GM23338 (cell line): Measurements from ENCODE around the gene LRRC4B. TPM values are rescaled to one million over a fixed set of nuclear protein-coding genes. Genes with fewer than 3 reads are reported as not detected.
A peak's percentile ranks its signal among the peaks of the same experiment; 100 is the strongest.

Experiments
- ATAC-seq: fragments of 200-7000 bp; cut with Tn5 transposase; 3 replicates; pipeline ENCODE4 v1.9.1; 2020
- DNase-seq: peaks from one replicate; pipeline ENCODE4 v3.0.0-alpha.2; 2015; ENCODE audit warnings: low spot score
- H2AFZ ChIP-seq: fragments of 200-600 bp; sonication (generic); 2 replicates; pipeline ENCODE4 v1.8.0; 2016; ENCODE audit warnings: antibody characterized with exemption, mild to moderate bottlenecking, moderate library complexity
- H3F3A ChIP-seq: fragments of 200-600 bp; sonication (generic); replicated peaks from 2 replicates; pipeline ENCODE4 v1.8.0; 2017; ENCODE audit warnings: antibody characterized with exemption, mixed run types, low read depth
- H3K27ac ChIP-seq: fragments of 200-600 bp; sonication (generic); 2 replicates; pipeline ENCODE4 v1.6.1; 2016; ENCODE audit warnings: low read depth
- H3K27me3 ChIP-seq: fragments of 200-600 bp; sonication (generic); 2 replicates; pipeline ENCODE4 v1.8.0; 2016; ENCODE audit warnings: mild to moderate bottlenecking, mixed run types, moderate library complexity; ENCODE audit not compliant: insufficient read depth
- H3K36me3 ChIP-seq: fragments of 200-600 bp; sonication (generic); 2 replicates; pipeline ENCODE4 v1.8.0; 2016; ENCODE audit warnings: mild to moderate bottlenecking; ENCODE audit not compliant: insufficient read depth
- H3K4me1 ChIP-seq: fragments of 200-600 bp; sonication (generic); 2 replicates; pipeline ENCODE4 v1.8.0; 2016; ENCODE audit warnings: mild to moderate bottlenecking, moderate library complexity; ENCODE audit not compliant: insufficient read depth
- H3K4me2 ChIP-seq: fragments of 200-600 bp; sonication (generic); 2 replicates; pipeline ENCODE4 v1.7.1; 2017; ENCODE audit warnings: mixed run types
- H3K4me3 ChIP-seq: fragments of 200-600 bp; sonication (generic); 2 replicates; pipeline ENCODE4 v1.6.1; 2016; ENCODE audit warnings: mixed run types
- H3K79me2 ChIP-seq: fragments of 200-600 bp; sonication (generic); replicated peaks from 2 replicates; pipeline ENCODE4 v1.8.0; 2017; ENCODE audit warnings: mild to moderate bottlenecking; ENCODE audit not compliant: insufficient read depth
- H3K9me2 ChIP-seq: fragments of 200-600 bp; sonication (generic); 2 replicates; pipeline ENCODE4 v1.8.0; 2017; ENCODE audit not compliant: insufficient read depth
- H4K20me1 ChIP-seq: fragments of 200-600 bp; sonication (generic); replicated peaks from 2 replicates; pipeline ENCODE4 v1.8.0; 2017; ENCODE audit warnings: mild to moderate bottlenecking; ENCODE audit not compliant: insufficient read depth
- H3K27ac Mint-ChIP-seq: 2 replicates; pipeline ENCODE4 v1.8.0; 2020; ENCODE audit warnings: inconsistent platforms, mild to moderate bottlenecking, moderate library complexity, mixed read lengths
- H3K27me3 Mint-ChIP-seq: 3 replicates; pipeline ENCODE4 v1.8.0; 2022; ENCODE audit warnings: low read depth, mild to moderate bottlenecking, moderate library complexity, mixed read lengths, inconsistent platforms; ENCODE audit not compliant: insufficient read depth, poor library complexity
- H3K36me3 Mint-ChIP-seq: 3 replicates; pipeline ENCODE4 v1.8.0; 2021; ENCODE audit warnings: low read depth, mild to moderate bottlenecking, inconsistent platforms, moderate library complexity, mixed read lengths
- H3K4me1 Mint-ChIP-seq: 3 replicates; pipeline ENCODE4 v1.8.0; 2020; ENCODE audit warnings: mild to moderate bottlenecking, inconsistent platforms, mixed read lengths
- H3K4me3 Mint-ChIP-seq: 3 replicates; pipeline ENCODE4 v1.8.0; 2021; ENCODE audit warnings: moderate library complexity, mild to moderate bottlenecking, inconsistent platforms, mixed read lengths
- H3K9me3 Mint-ChIP-seq: 3 replicates; pipeline ENCODE4 v1.8.0; 2020; ENCODE audit warnings: moderate library complexity, mild to moderate bottlenecking, inconsistent platforms, mixed read lengths
- CREB1 ChIP-seq: fragments of 250-450 bp; sonication (Bioruptor Pico); IDR thresholded peaks from 2 replicates; pipeline ENCODE4 v1.5.0; 2020; ENCODE audit warnings: low read depth, mild to moderate bottlenecking, moderate library complexity
- EZH2 ChIP-seq: fragments of 200-600 bp; sonication (generic); IDR thresholded peaks from one replicate; pipeline ENCODE4 v1.8.0; 2017; ENCODE audit warnings: antibody characterized with exemption, mild to moderate bottlenecking, low read depth; ENCODE audit not compliant: unreplicated experiment
- EZH2phosphoT487 ChIP-seq: fragments of 200-600 bp; sonication (generic); IDR thresholded peaks from one replicate; pipeline ENCODE4 v1.8.1; 2018; ENCODE audit warnings: antibody characterized with exemption; ENCODE audit not compliant: unreplicated experiment
- JUNB ChIP-seq: IDR thresholded peaks from one replicate; pipeline ENCODE4 v1.6.1; 2016; ENCODE audit warnings: antibody characterized with exemption; ENCODE audit not compliant: unreplicated experiment
- STAT1 ChIP-seq: IDR thresholded peaks from one replicate; pipeline ENCODE4 v1.6.1; 2016; ENCODE audit warnings: antibody characterized with exemption; ENCODE audit not compliant: unreplicated experiment
- ZNF331 ChIP-seq: fragments of 250-450 bp; sonication (Bioruptor Pico); IDR thresholded peaks from 2 replicates; pipeline ENCODE4 v1.5.0; 2020; ENCODE audit warnings: low read depth, mild to moderate bottlenecking, moderate library complexity
- polyA plus RNA-seq: library from polyadenylated mRNA; unstranded; fragments of >200 nt; fragmentation: Nextera tagmentation; extraction: Ambion mirVana; gene quantifications from 2 replicates; pipeline ENCODE4 v1.2.1, GENCODE V29; 2016
- total RNA-seq: library from RNA; depleted of rRNA; stranded (reverse); fragments of >200 nt; shearing (Covaris generic); gene quantifications from 2 replicates; pipeline ENCODE4 v1.2.3, GENCODE V29; 2014
- TF ChIP-seq, protein P1 (sequence below), 2 experiments: fragments of 200-600 bp in 1 of 2; sonication (generic) in 1 of 2; conservative IDR thresholded peaks; 2 replicates each; pipeline versions ENCODE4 v1.5.1 to v1.6.1; 2016 to 2017; ENCODE audit warnings: antibody characterized with exemption in 2 of 2, low read depth in 2 of 2, mild to moderate bottlenecking in 2 of 2, moderate library complexity in 1 of 2

LRRC4B gene
- total and polyA plus RNA-seq, 2 experiments from 2014 or later: 2.0 to 13.2 TPM

DNA sequence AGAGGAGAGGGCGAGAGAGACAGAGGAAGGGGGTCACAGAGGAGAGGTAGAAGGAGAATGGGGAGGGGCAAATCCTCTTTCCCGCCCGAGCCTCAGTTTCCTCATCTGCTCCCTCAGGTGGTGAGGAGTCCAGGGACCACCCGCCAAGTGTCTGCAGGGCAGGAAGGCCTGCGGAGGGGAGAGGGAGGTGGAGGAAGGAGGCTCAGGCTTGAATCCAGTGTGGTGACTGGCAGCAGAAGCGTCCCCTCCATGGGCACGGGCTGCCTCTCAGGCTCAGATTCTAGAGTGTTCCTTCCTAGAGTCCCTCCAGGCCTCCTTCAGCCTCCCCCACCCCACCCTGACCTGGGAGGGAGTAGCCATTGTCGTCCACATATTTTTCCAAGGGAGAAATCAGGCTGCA is 75.1 kb downstream of the LRRC4B start (continued):
- TF ChIP-seq ZNF331 (CRISPR knock-in tag) (no peak), JUNB (no peak), CREB1 (no peak), EZH2 (no peak)
- TF ChIP-seq, protein P1, sequence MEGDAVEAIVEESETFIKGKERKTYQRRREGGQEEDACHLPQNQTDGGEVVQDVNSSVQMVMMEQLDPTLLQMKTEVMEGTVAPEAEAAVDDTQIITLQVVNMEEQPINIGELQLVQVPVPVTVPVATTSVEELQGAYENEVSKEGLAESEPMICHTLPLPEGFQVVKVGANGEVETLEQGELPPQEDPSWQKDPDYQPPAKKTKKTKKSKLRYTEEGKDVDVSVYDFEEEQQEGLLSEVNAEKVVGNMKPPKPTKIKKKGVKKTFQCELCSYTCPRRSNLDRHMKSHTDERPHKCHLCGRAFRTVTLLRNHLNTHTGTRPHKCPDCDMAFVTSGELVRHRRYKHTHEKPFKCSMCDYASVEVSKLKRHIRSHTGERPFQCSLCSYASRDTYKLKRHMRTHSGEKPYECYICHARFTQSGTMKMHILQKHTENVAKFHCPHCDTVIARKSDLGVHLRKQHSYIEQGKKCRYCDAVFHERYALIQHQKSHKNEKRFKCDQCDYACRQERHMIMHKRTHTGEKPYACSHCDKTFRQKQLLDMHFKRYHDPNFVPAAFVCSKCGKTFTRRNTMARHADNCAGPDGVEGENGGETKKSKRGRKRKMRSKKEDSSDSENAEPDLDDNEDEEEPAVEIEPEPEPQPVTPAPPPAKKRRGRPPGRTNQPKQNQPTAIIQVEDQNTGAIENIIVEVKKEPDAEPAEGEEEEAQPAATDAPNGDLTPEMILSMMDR (conservative IDR thresholded peaks at IDR 0.05; ENCODE audit: low read depth in 2 of 2): no peak

DNA sequence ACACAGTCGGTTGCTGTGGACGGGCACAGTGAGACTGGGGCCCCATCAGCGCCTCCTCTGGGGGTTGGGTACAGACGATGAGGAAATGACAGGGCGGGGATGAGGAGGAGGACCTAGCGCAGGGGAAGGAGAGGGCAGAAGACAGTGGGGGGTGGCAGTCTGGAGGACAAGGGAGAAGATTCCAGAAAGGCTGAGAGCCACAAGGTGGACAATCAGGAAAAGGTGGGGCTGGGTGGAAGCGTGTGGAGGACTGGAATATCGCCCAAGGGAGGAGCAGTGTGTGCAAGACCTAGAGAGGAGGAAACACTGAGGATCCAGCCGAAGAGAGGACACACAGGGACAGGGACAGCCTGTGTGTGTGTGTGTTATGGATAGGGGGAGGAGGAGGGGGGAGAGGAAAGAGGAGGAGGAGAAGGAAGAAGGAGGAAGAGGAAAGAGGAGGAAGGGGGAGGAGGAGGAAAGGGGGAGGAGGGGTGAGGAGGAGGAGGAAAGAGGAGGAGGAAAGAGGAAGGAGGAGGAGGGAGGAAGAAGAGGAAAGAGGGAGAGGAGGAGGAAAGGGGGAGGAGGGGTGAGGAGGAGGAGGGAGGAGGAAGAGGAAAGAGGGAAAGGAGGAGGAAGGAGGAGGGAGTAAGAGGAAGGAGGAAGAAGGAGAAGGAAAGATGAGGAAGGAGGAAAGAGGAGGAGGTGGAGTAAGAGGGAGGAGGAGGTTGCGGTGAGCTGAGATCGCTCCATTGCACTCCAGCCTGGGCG is 75.8 kb downstream of the LRRC4B start:
- peaks cover 53% of the 10 kb centered on the region for H3K36me3 Mint-ChIP-seq
- Histone ChIP-seq H4K20me1 (no peaks in the 10 kb centered on the region), H3F3A (0 out of 2 replicates have a peak, but pooled peaks cover 4% of the 10 kb centered on the region), H3K27ac (no peak overlapping the region), H3K36me3 (no peaks in the 10 kb centered on the region), H3K79me2 (no peaks in the 10 kb centered on the region), H3K4me1 (peaks cover 19% of the 10 kb centered on the region; the same call in 1 of the 2 replicates), H3K4me2 (0 out of 2 replicates have a peak overlapping the region, but pooled peaks have one; percentile 32), H3K9me2 (no peaks in the 10 kb centered on the region), H2AFZ (no peak overlapping the region), H3K27me3 (peaks cover 97% of the 10 kb centered on the region), H3K4me3 (no peak overlapping the region)
- H3K4me1 Mint-ChIP-seq: no peaks in the 10 kb centered on the region; the same call in 2 of the 3 replicates
- DNase-seq (no peak), ATAC-seq (no peak)
- TF ChIP-seq EZH2phosphoT487 (no peak), STAT1 (no peak)
- TF ChIP-seq, protein P1 (conservative IDR thresholded peaks at IDR 0.05; ENCODE audit: low read depth in 2 of 2): no peak; a peak in 2 of 4 replicates
- no peak overlapping the region for H3K4me3 Mint-ChIP-seq
- H3K27me3 Mint-ChIP-seq: peaks cover 12% of the 10 kb centered on the region
- peaks cover 90% of the 10 kb centered on the region; the same call in 2 of the 3 replicates for H3K9me3 Mint-ChIP-seq
- H3K27ac Mint-ChIP-seq: no peak overlapping the region

DNA sequence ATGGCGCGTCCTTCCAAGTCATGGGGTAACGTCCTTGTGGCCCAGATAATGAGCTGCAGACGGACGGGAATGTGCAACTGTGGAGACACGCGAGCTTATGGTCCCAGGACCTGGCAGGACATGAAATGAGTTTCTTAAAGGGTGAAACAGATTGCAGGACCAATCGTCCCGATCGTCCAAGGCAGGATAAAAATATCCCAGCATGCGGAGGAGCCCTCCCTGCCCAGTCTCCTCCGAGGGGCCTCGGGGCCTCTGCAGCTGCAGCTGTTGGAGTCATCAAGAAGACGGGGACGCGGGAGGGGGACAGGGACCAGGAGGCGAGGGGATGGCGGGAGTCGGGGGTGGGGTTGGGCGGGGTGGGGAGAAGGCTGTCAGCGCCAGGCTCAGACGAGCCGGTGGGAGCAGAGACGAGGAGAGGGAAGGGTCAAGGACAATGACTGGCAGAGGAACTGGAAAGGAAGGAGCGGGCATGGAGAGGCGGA is 77.2 kb downstream of the LRRC4B start:
- Histone ChIP-seq H3K9me2 (no peaks in the 10 kb centered on the region), H4K20me1 (no peaks in the 10 kb centered on the region), H3K4me2 (no peak overlapping the region), H2AFZ (no peak overlapping the region), H3K27me3 (peaks cover 93% of the 10 kb centered on the region), H3K4me1 (peaks cover 19% of the 10 kb centered on the region; the same call in 1 of the 2 replicates), H3K27ac (no peak overlapping the region), H3F3A (0 out of 2 replicates have a peak, but pooled peaks cover 4% of the 10 kb centered on the region), H3K79me2 (no peaks in the 10 kb centered on the region), H3K4me3 (no peak overlapping the region), H3K36me3 (peaks cover 6% of the 10 kb centered on the region)
- Mint-ChIP-seq H3K9me3 (peaks cover 100% of the 10 kb centered on the region; the same call in 2 of the 3 replicates), H3K4me1 (no peaks in the 10 kb centered on the region; the same call in 2 of the 3 replicates), H3K27me3 (peaks cover 8% of the 10 kb centered on the region), H3K36me3 (peaks cover 58% of the 10 kb centered on the region), H3K4me3 (no peak overlapping the region), H3K27ac (no peak overlapping the region)
- DNase-seq: no peak
- no peak for ATAC-seq
- TF ChIP-seq STAT1: no peak
